ENCODE data around the gene TARBP1.

DNA sequence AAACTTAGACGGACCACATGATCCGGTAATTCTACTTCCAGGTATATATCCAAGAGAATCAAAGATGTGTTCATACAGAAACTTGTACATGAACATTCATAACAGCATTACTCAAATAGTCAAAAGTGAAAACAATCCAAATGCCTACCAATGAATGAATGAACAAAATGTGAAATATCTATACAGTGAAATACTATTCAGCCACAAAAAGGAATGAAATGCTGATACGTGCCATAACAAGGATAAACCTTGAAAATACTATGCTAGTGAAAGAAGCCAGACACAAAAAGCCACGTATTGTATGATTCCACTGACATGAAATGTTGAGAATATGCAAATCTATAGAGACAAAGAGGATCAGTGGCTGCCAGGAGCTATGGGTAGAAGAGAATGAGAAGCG, 18.3 kb downstream of the TARBP1 start:
- TF ChIP-seq POLR2A (IDR thresholded peaks at IDR 0.05): no peak
- TF ChIP-seq, protein P1, sequence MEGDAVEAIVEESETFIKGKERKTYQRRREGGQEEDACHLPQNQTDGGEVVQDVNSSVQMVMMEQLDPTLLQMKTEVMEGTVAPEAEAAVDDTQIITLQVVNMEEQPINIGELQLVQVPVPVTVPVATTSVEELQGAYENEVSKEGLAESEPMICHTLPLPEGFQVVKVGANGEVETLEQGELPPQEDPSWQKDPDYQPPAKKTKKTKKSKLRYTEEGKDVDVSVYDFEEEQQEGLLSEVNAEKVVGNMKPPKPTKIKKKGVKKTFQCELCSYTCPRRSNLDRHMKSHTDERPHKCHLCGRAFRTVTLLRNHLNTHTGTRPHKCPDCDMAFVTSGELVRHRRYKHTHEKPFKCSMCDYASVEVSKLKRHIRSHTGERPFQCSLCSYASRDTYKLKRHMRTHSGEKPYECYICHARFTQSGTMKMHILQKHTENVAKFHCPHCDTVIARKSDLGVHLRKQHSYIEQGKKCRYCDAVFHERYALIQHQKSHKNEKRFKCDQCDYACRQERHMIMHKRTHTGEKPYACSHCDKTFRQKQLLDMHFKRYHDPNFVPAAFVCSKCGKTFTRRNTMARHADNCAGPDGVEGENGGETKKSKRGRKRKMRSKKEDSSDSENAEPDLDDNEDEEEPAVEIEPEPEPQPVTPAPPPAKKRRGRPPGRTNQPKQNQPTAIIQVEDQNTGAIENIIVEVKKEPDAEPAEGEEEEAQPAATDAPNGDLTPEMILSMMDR (IDR thresholded peaks at IDR 0.05): no peak

Data from testis (tissue), 2 donors.